Measurements from ENCODE around the gene TRABD2B.

Gene TRABD2B

GRCh38 chr1:47911424-47911823 lies 85.8 kb downstream of the TRABD2B start:
- DNase-seq (ENCODE audit: insufficient read length, low spot score) (no peak), FAIRE-seq (no peak)
- TF ChIP-seq, protein P1, sequence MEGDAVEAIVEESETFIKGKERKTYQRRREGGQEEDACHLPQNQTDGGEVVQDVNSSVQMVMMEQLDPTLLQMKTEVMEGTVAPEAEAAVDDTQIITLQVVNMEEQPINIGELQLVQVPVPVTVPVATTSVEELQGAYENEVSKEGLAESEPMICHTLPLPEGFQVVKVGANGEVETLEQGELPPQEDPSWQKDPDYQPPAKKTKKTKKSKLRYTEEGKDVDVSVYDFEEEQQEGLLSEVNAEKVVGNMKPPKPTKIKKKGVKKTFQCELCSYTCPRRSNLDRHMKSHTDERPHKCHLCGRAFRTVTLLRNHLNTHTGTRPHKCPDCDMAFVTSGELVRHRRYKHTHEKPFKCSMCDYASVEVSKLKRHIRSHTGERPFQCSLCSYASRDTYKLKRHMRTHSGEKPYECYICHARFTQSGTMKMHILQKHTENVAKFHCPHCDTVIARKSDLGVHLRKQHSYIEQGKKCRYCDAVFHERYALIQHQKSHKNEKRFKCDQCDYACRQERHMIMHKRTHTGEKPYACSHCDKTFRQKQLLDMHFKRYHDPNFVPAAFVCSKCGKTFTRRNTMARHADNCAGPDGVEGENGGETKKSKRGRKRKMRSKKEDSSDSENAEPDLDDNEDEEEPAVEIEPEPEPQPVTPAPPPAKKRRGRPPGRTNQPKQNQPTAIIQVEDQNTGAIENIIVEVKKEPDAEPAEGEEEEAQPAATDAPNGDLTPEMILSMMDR (IDR thresholded peaks at IDR 0.05; ENCODE audit: insufficient read depth, missing control alignments), result no peak

DNA sequence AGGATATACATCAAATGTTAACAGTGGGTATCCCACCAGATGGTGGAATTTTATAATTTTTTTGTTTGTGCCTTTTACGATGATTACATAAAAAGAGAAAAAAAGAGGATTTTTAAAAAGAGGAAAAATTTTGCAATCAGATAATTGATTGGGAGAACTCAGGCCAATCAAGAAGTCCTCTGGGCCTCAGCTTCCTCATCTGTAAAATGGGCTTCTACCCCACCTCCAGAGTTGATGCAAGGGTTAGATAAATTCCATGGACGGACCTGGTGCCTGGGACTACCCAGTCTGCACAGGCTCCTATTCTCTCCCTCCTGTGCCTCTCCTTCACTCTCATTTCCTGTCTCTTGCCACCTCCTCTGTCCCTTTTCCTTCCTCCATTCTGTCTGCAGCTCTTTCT lies 88.9 kb downstream of the TRABD2B start:
- FAIRE-seq (no peak), DNase-seq (ENCODE audit: insufficient read length, low spot score) (no peak)
- TF ChIP-seq, protein P1 (IDR thresholded peaks at IDR 0.05; ENCODE audit: insufficient read depth, missing control alignments), result no peak

- FAIRE-seq (no peak), DNase-seq (ENCODE audit: insufficient read length, low spot score) (no peak)
- TF ChIP-seq, protein P1 (IDR thresholded peaks at IDR 0.05; ENCODE audit: insufficient read depth, missing control alignments), result no peak
These were observed 90.0 kb downstream of the TRABD2B start for GRCh38 chr1:47907177-47907528.

- no peak for DNase-seq (ENCODE audit: insufficient read length, low spot score)
- no peak for FAIRE-seq
- TF ChIP-seq, protein P1 (IDR thresholded peaks at IDR 0.05; ENCODE audit: insufficient read depth, missing control alignments), result no peak
These were observed 90.5 kb downstream of the TRABD2B start for GRCh38 chr1:47906527-47907176.

DNA sequence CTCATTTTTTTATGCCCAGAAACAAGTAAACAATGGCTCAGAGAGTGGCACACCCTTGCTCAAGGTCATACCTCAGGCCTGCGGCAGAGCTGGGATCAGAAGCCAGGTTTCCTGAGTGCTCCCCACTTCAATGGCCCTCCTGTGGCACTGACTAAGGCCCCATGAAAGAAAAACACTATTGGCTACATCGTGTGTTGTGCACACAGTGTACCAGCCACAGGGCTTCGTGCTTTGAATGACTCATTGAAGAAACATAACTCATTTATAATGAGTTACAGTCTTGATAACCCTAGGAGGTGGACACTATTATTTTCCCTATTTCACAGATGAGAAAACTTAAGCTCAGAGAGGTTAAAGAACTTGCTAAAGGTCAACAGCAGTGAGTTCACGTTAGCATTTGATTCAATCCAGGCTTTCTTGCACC lies 91.2 kb downstream of the TRABD2B start:
- FAIRE-seq, result no peak
- no peak for DNase-seq (ENCODE audit: insufficient read length, low spot score)
- TF ChIP-seq, protein P1 (IDR thresholded peaks at IDR 0.05; ENCODE audit: insufficient read depth, missing control alignments), result no peak

GRCh38 chr1:47903723-47904122 lies 93.5 kb downstream of the TRABD2B start:
- no peak for DNase-seq (ENCODE audit: insufficient read length, low spot score)
- TF ChIP-seq, protein P1 (IDR thresholded peaks at IDR 0.05; ENCODE audit: insufficient read depth, missing control alignments), result no peak
- no peak for FAIRE-seq

DNA sequence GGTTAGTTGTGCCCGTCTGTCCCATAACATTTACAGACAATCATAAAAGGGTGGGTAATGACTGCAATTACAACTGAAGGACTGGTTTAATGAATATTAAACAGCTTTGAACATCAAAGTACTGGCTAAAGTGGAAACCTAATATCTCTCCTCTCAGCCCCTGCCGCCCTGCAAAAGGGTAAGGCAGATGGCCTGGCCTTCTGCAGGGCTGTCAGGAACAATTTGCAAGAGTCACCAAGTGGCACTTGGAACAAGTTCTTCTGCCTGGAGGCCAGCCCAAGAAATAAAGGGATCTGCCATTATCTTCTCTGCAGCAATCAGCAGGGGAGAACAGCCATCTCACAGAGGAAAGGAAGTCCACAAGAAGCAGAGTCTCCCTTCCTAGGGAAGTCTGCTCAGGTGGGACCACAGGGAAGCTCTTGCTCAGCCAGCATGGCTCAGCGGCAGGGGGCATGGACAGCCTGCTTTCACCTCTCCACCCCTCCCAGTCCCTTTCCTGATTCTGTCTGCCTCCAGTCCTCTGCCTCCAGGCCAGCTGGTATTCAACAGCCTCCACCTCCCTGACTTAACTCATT lies 96.1 kb downstream of the TRABD2B start:
- no peak for FAIRE-seq
- no peak for DNase-seq (ENCODE audit: insufficient read length, low spot score)
- TF ChIP-seq, protein P1 (IDR thresholded peaks at IDR 0.05; ENCODE audit: insufficient read depth, missing control alignments), result no peak

All from D721Med (cell line).